Measurements from ENCODE around the gene ATP5PD.

GRCh38 chr17:75049057-75049456 lies 2.3 kb upstream of the ATP5PD start:
- TF ChIP-seq CTCF (IDR thresholded peaks at IDR 0.05): no peak
- no peak for TF ChIP-seq ZFX (IDR thresholded peaks at IDR 0.05; ENCODE audit: borderline replicate concordance)
